Measurements from ENCODE around the gene LILRB3.
"Not testable (repeated sequence)": the region's sequence is repeated elsewhere in the genome, so short reads cannot be mapped to it uniquely, and the experiment has no call there.

- not testable (repeated sequence) for TF ChIP-seq POLR2A, CTCF (IDR thresholded peaks at IDR 0.05)
Observed at GRCh38 chr19:54242234-54242633, 19.4 kb upstream of the LILRB3 start.

All from uterus (tissue), 2 donors.